NOMO-1 treated with DMSO at 0.1 percent for 48 hours (cell line): ENCODE data around the gene ZDHHC14.
"Not testable (repeated sequence)": the region's sequence is repeated elsewhere in the genome, so short reads cannot be mapped to it uniquely, and the experiment has no call there.

Source experiments
- DNase-seq: peaks from one replicate; lab custom pipeline; 2025; ENCODE audit not compliant: unreplicated experiment; lab: John Stamatoyannopoulos, UW

The ZDHHC14 gene

DNA sequence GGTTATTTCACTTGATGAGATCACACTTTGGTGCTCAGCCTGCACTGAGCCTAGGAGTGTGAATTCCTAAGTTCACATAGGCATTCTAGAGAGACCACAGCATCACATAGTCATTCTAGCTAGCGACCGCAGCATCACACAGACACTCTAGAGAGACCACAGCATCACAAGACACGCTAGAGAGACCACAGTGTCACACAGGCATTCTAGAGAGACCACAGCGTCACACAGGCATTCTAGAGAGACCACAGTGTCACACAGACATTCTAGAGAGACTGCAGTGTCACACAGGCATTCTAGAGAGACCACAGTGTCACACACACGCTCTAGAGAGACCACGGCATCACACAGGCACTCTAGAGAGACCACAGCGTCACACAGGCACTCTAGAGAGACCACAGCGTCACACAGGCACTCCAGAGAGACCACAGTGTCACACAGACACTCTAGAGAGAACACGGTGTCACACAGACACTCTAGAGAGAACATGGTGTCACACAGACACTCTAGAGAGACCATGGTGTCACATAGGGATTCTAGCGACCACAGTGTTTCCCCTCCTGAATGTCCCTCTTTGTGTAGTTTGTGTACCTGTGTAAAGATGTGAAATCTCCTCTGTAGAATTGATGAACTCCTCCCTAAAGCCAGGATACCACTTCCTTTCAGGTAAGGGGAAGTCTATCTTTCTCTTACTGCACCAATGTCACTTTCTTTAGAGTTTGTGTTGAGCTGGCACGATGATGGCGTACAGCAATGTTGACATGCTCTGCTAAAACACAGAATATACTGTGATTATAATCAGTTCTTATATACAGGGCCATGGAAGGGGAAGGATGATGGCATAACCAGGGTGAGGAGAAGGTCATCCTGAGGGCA is 169.4 kb downstream of the ZDHHC14 start:
- DNase-seq = no peak

DNA sequence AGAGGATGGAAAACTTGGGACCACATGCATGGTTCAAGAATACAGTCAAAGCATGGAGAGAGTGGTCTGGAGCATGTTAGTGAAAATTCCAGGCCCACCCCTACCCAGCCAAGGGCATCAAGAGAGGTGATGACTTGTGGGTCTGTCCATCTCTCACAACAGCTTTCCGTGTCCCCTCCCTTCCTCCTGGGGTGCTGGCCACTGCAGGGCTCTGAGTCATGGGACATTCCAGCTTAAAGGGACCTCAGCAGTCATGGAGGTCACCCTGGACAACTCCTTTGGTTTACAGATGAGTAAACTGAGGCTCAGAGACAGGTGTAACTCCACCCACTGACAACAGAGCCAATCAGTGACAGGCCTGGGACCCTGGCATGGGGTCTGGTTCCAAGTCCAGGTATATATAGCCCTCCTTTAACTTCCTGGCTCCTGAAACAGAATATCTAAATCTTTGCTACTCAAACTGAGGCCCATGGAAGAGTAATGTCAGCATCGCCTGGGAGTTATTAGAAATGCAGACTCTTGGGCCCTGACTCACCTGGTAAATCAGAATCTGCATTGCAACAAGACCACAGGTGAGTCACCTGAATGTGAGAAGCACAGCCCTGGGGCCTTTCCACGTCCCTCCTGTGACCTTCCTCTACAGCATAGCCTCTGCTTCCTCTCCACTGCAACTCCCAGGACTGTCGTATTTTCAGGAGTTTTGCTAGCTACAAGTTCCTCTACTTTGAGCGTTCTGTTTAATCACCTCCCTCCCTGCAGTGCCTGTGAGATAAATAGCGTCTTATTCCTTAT is 170.2 kb downstream of the ZDHHC14 start:
- DNase-seq = no peak

DNA sequence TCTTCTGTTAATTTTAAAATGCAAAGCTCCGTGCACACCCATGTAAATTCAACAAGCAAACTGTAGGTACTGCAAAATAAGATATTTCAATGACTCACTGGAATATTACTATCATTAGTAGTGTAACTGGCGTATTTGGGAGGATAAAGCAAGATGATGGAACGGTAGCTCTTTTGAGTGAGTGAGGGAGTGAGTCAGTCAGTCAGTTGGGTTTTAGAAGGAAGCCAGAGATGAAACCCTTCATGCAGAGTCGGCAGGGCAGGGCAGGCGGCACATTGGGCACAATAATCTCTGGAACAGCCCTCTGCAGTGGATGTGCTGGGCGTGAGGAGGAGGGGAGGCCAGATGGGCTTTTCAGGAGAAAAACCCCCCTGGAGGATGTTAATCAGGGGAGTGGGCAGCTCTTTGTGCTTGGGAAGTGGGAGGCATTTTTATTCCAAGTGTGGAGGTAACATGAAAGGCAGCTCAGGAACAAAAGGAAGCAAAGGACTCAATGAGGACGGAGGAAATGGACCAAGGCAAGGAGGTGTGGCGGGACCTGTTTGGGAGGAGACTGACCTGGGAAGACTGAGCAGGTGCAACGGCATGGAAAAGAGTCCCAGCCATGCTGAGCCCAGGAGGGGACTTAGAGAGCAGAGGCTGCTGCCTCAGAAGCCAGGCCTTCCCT is 171.2 kb downstream of the ZDHHC14 start:
- DNase-seq = no peak

DNA sequence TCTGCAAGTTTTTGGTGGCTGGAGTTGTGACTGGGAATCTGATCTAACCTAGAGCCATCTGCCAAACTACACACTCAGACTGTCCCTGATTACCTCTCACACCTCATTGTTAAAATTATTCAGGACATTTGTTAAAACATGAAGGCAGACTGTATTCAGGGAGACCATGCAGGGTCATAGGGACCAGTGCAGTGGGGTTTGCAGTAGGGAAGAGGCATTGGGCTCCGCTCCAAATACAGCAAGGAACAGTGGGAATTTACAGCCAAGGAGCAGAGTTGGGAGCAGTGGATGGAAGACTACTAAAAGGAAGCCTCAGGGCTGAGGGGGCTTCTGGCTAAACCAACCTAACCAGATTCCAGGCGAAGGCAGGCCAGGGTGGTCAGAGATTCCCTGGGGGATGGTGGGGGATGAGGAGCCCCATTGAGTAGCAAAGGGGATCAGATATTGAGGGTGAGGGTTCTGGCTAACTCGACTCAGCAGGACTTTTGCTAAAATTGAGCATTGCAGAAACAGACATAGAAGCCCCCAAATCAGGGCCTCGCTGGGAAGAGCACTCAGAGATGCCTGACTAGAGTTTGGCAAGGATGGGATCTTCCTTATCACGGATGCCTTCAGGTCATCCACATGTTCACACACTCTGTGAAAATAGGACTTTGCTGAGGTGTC is 172.0 kb downstream of the ZDHHC14 start:
- no peak for DNase-seq

DNA sequence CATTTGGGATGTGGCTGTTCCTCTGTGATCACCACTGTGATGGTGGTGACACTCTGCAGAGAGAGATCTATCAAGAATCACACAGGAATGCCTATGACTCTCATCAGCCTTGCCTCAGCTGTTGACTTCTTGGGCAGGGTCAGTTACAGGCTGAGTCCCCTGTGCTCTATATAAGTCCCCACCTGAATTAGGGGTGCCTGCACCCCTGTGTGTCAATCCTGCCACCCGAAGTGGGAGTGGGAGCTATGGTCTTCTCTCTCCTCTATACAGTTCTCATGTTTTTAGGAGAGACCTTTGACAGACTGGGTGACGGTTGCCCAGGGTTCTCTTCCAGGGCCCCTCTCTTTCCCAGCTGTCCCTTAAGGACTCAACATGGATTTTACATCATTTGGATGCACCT is 173.8 kb downstream of the ZDHHC14 start:
- DNase-seq = no peak

DNA sequence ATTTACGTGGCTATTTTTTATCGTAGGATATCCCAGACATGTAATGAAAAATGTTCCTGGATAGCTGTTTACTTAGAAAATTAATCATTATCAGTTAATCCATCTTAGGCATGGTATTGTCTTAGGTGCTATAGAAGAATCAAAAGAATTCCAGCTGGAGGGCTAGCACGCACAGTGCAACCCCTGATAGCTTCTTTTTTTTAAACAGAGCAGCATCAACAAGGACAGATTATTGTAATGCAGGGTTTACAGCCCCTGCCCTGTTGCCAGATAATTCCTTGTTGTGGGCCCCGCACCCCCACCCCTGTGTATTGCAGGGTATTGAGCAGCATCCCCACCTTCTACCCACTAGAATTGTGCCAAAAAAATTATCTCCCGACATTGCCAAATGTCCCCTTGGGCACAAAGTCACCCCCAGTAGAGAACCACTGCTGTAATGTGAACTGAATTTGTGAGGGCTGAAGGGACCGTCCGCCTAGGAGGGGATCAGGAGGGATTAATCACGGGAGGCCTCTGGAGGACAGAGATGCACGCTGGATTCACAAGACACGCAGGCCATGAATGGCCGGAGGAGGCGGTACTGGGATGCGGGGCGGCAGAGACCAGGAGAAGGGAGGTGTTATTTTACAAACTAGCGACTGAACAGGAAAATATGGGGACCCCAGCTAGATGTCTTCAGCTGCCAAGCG is 174.6 kb downstream of the ZDHHC14 start:
- no peak for DNase-seq

DNA sequence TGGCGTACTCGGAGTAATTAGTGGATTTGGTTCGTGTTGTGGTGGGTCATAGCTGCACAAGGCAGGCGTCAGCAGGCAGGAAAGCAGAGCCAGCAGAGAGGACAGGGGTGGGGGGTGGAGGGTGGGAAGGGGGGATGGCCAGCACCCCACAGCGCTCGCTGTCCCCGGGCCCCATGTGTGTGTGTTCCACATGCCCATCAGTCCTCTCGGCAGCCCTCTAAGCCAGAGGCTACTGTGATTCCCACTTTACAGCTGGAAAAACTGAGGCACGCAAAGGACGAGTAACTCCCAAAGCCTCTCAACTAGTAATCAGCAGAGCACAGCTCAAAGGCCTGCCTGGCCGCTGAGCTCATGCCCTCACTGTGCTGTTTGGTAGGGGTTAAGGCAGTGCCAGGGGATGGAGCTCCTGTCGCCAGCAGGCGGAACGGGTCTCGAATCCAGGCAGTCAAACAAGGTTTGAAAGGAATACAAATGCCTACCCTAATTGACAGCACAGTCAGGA is 175.2 kb downstream of the ZDHHC14 start:
- DNase-seq = no peak

DNA sequence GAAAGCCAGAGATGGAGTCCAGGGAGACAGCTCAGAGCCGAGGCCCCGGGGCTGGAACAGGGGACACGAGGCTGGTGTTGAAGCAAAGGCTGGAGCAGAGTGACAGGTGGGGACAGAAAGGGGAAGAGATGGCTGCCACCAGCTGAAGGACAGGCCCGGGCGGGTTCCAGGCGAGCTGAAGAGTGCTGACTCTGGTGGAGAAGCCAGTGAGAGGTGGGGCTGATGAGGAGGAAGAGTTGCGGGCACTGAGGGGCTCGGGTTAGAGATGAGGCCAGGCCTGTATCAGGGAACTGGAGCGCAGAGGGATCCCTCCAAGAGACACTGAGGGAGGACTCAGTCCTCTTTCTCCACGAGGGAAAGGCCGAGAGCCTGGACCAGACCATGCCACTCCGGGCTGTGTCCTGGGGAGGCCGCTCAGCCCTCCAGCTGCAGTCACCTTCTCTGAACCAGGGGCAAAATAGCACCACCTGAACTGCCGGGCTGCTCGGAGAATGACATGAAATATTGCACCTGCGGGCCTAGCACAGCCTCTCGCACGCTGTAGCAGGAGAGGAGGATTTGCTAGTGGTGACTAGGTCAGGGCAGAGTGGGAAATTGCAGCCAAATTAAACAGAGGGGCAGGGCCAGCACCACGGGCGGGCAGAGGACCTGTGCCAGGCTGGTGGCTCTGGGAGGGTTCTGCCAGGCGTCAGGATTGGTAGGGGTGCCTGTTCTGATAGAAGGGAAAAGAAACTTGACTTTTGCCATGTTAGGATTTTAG is 175.9 kb downstream of the ZDHHC14 start:
- DNase-seq = peak; percentile 21

DNA sequence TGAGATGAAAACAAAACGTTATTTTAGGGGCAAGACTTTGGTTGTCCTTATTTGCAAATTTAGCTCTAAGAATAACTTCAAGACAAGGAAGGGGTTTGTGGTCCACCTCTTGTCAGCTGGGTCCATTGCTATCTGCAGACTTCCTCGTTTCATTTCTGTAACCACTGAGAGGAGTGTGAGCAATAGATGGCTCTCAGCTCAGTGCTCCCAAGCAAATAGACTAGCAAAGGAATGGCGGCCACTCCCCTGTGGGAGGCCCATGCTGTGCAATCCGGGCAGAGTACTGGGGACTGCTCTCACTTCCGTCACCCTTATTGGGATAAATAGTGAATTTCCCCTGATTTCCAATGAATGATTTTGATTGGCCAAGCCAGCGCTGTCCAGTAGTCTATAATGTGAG is 176.6 kb downstream of the ZDHHC14 start:
- peak; percentile 26 for DNase-seq

DNA sequence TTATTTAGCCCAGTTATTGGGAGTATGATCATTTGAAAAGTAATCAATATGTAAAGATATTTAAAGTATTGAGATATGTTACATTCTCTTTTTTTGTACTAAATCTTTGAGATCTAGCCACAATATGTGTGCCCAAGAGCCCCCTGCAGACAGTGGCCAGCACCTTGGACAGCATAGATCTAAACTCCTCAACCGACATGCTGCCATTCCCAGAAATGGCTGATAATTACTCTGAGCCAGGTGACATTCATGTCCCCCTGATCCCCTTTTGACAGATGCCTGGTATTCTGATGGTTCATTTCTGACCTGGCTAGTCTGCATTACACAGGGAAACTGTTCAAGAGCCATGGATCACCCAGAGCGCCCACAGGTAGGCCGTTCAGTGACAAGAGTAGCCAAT is 177.1 kb downstream of the ZDHHC14 start:
- DNase-seq = no peak

DNA sequence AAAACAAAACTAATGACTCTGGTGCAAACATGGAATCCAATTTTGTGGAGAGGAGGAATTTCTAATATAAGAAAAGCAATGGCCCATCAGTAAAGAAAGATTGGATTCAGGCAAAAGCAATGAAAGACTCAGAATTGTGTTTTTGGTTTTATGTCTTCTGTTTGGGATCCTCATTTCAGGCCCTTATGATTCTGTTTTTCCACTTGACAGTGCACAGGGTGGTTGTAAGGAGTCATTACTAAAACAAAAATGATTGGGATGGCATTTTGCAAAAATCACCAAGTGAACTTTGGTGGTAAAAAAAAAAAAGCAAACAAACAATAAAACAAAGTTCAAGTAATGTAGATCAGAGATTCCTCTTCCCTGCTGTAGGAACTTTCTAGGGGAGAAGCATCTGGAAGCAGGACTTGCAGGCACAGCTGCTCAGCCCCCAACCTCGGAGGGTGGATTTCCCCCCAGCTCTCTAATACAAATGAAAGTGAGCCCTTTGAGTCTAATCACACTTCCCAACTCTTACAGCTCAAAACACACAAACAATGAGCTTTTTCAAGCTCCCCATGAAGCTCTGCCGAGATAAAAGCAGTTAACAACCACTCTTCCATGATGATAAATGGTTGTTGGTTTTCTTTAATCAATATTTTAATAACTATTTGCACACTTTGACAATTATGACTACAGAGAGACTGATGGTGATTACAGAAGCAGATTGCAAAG is 177.7 kb downstream of the ZDHHC14 start:
- DNase-seq = no peak

DNA sequence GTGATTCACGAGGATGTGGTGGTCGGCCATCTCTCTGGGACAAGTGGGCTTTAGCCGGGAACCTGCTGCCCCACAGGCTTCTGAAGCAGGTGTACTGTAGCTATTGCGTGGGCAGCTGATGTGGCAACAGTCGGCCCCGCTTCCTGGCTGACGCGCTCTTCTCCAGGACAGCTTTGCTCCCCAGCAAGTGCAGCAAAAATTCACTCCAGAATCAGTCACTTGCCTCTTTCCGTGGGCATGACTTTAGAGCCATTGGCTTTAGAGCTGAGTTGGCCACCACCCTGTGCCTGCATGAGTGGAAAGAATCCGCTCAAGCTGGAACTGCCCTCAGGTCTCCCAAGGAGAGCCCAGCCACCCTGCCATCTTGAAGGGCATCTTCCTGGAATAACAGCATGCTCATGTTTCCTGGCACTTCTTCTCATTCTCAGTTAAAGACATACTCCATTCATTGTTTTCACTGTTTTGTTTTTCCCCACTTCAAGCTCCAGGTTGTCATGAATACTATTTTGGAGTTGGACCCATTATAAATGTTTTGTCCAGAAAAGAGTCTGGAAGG is 178.3 kb downstream of the ZDHHC14 start:
- no peak for DNase-seq

DNA sequence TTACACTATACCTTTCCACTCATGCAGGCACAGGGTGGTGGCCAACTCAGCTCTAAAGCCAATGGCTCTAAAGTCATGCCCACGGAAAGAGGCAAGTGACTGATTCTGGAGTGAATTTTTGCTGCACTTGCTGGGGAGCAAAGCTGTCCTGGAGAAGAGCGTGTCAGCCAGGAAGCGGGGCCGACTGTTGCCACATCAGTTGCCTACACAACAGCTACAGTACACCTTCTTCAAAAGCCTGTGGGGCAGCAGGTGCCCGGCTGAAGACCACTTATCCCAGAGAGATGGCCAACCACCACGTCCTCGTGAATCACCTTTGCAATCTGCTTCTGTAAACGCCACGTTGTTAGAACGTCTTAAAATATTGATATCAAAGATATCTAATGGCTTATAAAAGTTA is 179.1 kb downstream of the ZDHHC14 start:
- not testable (repeated sequence) for DNase-seq

DNA sequence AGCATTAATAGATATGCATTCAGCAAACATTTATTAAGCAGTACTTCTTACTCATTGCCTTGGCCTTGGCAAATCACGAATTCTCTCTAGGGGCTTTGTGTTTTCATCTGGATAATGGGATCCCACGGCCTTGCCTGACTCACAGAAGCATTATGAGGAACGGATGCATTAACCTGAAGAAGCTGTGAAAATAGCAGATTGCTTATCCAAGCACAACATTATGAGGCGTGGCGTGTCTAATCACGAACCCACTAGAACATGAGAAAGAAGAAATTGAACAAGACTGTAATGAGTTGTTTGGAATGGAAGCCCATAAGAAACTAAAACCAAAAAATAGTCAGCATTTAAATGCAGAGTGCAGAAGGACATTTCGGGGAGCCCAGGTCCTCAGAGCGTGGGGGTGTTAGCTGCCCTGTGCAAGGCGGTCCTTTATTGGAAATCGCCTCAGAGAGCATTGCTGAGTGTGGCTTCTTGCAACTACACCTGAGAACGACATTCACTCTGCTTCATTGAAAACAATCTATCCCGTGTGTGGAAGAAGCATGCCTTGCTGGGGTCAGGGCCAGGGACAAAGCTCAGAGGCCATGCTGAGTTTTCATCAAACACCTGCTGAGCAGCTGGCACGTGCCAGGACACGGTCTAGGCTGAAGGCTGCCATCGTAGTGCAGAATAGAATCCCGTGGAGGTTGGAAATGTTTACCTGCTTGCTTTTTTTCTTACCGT is 179.9 kb downstream of the ZDHHC14 start:
- DNase-seq = no peak

DNA sequence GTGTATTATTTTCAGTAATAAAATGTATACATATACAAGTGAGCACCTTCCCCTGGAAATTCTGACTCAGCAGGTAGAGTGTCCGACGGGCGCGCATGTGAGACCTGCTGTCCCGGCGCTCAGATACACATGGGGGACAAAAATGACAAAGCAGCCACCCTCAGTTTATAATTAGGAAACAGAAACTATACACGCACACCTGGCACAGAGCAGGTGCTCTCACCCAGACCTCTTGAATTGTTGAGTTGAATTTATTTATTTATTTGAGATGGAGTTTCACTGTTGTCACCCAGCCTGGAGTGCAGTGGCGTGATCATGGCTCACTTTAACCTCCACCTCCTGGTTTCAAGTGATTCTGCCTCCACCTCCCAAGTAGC is 180.4 kb downstream of the ZDHHC14 start:
- DNase-seq = no peak

DNA sequence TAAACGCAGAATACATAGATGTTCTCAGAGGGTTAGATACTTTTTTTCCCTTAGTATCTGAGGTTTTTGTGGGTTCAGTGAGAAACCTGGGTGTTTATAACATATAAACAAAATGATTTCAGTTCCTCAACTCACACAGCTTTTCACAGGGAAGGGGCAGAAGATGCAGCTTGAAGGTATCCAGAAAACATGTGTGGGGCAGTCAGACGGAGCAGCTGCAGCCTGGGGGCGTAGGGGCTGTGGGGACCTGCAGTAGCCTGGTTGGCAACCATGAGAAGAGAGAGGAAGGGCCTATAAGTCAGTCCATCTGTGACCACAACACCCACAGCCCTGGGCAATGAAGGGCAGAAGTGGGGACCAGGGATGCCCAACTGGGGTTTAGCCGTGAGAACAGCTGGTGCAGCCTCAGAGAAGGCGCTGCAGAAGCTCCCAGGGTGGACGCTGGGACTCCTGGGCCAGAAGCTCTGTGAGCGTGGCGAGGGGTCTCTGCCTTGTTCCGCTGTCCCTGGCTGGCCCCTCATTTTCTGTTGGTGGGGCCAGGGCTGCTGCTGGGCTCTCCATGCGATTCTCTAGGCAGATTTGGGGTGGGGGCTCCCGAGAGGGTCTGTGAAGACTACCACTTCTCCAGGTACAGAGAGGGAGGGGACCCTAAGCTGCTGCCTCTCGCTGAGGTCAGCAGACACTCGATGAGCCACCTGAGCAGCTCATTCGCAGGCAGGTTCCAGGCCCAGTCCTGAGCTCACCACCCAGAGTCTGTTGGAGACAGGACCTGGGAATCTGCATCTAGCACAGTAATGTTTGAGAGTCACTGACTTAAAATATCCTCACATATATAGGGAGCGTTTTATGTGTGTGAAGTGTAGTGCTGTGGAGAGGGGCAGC is 181.2 kb downstream of the ZDHHC14 start:
- DNase-seq = no peak

DNA sequence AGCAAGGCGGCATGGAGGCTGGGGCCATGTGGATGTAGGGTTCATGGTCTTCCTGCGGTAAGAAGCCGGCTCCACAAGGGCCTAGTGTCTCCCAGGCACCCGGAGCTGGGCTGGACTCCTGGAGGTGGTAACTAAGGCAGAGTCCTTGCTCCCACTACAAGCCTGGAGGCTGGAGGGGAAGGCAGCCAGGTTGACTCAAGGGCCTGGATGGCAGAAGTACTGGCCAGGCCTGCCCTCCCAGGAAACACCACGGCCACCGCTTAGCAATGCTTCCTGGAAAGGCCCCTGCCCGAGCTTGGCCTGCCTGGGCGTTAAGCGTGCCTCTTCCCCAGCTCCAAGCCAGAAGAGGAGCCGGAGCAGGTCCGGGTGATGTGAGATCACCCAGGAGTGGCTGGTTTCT is 182.0 kb downstream of the ZDHHC14 start:
- no peak for DNase-seq
